Measurements from ENCODE around the gene NAXD. TPM values are rescaled to one million over a fixed set of nuclear protein-coding genes. Genes with fewer than 3 reads are reported as not detected.

The NAXD gene
- total RNA-seq, 1 donor from 2014 or later, result 41.2 TPM

DNA sequence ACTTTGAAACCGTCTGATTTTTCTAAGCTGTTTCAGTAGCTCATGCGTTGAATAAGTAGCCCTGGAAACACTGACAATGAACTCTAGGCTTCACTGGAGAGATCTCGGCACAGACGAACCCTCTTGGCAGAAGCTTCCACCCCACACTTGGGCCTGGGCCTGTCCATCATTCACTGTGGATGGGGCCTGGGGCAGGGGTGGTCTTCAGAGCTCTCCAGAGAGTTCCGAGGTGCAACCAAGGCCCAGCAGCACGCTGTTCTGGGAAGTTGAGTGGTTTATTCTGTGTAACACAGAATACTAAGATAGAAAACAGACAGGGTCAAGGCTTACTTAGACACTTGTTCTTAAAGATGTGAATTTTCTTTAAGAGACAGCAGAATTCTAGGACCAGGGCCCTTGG, 21.9 kb downstream of the NAXD start:
- Mint-ChIP-seq H3K27me3 (ENCODE audit: unreplicated experiment) (peaks cover 11% of the 10 kb centered on the region), H3K9me3 (ENCODE audit: unreplicated experiment) (peaks cover 10% of the 10 kb centered on the region), H3K36me3 (ENCODE audit: unreplicated experiment) (peaks cover 13% of the 10 kb centered on the region), H3K27ac (ENCODE audit: unreplicated experiment) (no peak overlapping the region), H3K4me1 (ENCODE audit: low read depth, unreplicated experiment) (peaks cover 19% of the 10 kb centered on the region), H3K4me3 (ENCODE audit: unreplicated experiment) (no peak overlapping the region)
- no peak for DNase-seq
- TF ChIP-seq, protein P1, sequence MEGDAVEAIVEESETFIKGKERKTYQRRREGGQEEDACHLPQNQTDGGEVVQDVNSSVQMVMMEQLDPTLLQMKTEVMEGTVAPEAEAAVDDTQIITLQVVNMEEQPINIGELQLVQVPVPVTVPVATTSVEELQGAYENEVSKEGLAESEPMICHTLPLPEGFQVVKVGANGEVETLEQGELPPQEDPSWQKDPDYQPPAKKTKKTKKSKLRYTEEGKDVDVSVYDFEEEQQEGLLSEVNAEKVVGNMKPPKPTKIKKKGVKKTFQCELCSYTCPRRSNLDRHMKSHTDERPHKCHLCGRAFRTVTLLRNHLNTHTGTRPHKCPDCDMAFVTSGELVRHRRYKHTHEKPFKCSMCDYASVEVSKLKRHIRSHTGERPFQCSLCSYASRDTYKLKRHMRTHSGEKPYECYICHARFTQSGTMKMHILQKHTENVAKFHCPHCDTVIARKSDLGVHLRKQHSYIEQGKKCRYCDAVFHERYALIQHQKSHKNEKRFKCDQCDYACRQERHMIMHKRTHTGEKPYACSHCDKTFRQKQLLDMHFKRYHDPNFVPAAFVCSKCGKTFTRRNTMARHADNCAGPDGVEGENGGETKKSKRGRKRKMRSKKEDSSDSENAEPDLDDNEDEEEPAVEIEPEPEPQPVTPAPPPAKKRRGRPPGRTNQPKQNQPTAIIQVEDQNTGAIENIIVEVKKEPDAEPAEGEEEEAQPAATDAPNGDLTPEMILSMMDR (IDR thresholded peaks at IDR 0.05; ENCODE audit: partially characterized antibody, unreplicated experiment), result no peak

DNA sequence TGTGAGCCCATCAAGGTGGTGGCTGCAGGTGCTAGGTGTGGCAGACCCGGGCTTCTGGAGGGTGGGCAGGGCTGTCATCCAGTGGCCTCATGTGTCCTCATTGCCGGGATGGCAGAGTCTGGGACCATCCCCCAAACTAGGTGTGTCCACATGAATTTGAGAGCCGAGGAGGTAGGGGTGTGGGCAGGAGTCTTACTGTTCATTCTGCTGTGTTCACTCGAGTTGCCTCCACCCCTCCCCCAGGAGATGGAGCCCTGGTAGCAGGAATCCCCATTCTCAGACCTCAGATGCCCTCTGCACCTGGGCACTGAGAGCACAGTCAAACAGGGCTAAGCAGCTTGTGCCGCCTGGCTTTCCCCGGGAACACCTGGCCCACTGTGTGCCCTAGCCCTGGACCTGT, 22.4 kb downstream of the NAXD start:
- TF ChIP-seq, protein P1 (IDR thresholded peaks at IDR 0.05; ENCODE audit: partially characterized antibody, unreplicated experiment), result no peak
- peaks cover 10% of the 10 kb centered on the region for H3K9me3 Mint-ChIP-seq (ENCODE audit: unreplicated experiment)
- peaks cover 11% of the 10 kb centered on the region for H3K27me3 Mint-ChIP-seq (ENCODE audit: unreplicated experiment)
- no peak overlapping the region for H3K27ac Mint-ChIP-seq (ENCODE audit: unreplicated experiment)
- peaks cover 13% of the 10 kb centered on the region for H3K36me3 Mint-ChIP-seq (ENCODE audit: unreplicated experiment)
- peaks cover 22% of the 10 kb centered on the region for H3K4me1 Mint-ChIP-seq (ENCODE audit: low read depth, unreplicated experiment)
- DNase-seq, result no peak
- no peak overlapping the region for H3K4me3 Mint-ChIP-seq (ENCODE audit: unreplicated experiment)

DNA sequence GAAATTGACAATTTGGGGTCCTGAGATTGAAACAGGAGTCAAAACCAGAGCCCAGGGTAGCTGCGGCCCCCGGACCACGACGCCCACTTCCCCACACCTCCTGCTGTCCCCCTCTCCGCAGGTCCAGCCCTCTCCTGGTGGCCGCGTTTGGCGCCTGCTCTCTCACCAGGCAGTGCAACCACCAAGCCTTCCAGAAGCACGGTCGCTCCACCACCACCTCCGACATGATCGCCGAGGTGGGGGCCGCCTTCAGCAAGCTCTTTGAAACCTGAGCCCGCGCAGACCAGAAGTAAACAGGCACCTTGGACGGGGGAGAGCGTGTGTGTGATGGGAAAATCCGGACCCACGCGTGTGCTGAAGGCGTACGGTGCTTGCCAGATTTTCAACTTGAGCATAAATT, 22.9 kb downstream of the NAXD start:
- Mint-ChIP-seq H3K27me3 (ENCODE audit: unreplicated experiment) (peaks cover 11% of the 10 kb centered on the region), H3K27ac (ENCODE audit: unreplicated experiment) (no peak overlapping the region), H3K9me3 (ENCODE audit: unreplicated experiment) (peaks cover 10% of the 10 kb centered on the region), H3K4me3 (ENCODE audit: unreplicated experiment) (no peak overlapping the region), H3K36me3 (ENCODE audit: unreplicated experiment) (peaks cover 13% of the 10 kb centered on the region), H3K4me1 (ENCODE audit: low read depth, unreplicated experiment) (peaks cover 26% of the 10 kb centered on the region)
- DNase-seq, result no peak
- TF ChIP-seq, protein P1 (IDR thresholded peaks at IDR 0.05; ENCODE audit: partially characterized antibody, unreplicated experiment), result no peak

DNA sequence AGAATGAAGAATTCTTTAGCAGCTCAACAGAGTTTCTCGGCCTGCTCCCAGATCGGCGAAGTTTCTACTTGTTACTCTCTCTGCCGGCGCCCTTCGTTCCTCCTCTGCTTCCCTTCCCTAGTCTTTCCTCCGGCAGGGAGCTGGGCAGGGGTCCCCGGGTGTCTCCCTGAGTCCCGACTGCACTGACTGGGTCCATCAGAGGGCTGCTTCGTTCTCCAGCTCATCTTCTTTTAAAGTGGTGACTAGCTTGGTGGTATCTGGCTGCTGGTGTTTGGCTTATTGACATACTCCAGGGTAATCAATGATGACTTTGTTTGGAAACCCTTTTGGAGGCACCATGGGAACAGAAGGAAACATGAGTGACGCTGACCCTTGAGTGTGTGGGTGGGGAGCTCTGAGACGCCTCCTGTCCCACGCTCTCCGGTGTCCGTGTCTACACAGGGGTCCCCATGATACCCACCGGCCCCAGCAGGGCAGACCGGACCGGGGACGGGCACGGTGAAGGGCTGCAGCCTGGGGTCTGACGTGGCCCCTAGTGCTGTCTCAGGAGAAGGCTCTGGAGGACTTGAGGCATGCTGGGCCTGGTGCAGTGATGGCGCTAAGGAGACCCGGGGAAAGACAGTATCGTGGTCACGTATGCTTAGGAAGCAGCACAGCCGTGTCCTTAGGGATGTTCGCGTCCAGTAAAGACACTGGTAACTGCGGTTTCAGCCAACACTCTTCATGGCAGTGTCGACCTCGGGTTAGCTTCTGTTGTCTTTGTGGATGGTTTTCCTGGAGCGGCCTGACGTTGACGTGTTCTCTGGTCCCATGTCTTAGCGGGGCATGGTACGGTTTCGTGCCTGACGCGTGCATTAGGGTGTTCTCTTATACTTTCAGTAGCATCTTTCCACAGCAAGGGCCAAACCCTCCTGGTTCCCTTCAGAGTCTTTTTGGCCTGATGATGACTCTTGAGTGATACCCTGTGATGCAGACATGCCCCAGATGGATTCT, 23.8 kb downstream of the NAXD start:
- Mint-ChIP-seq H3K4me1 (ENCODE audit: low read depth, unreplicated experiment) (peaks cover 23% of the 10 kb centered on the region), H3K4me3 (ENCODE audit: unreplicated experiment) (no peak overlapping the region), H3K9me3 (ENCODE audit: unreplicated experiment) (peaks cover 5% of the 10 kb centered on the region), H3K27me3 (ENCODE audit: unreplicated experiment) (peaks cover 7% of the 10 kb centered on the region), H3K27ac (ENCODE audit: unreplicated experiment) (no peak overlapping the region), H3K36me3 (ENCODE audit: unreplicated experiment) (peaks cover 13% of the 10 kb centered on the region)
- TF ChIP-seq, protein P1 (IDR thresholded peaks at IDR 0.05; ENCODE audit: partially characterized antibody, unreplicated experiment), result no peak
- no peak for DNase-seq

DNA sequence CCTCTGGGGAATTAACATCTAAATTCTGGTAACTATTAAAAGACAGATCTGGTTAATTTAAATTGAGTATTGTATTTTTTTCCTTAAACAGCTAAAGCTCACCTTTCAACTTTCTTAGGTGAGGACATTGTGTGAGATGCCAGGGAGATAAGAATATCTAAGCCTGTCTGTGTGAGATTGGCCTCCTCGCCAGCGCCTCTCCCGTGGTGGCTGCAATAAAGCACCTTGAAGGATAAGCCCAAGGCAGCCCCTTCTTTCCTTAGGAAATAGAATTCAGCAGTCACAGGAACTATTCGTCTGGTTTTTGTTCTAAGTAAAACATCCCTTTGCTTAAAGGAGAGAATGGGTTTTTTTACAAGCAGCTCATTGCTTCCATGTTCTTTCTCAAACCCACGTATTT, 24.6 kb downstream of the NAXD start:
- no peak for DNase-seq
- TF ChIP-seq, protein P1 (IDR thresholded peaks at IDR 0.05; ENCODE audit: partially characterized antibody, unreplicated experiment), result no peak
- H3K27me3 Mint-ChIP-seq (ENCODE audit: unreplicated experiment), result peaks cover 10% of the 10 kb centered on the region
- H3K9me3 Mint-ChIP-seq (ENCODE audit: unreplicated experiment), result peaks cover 5% of the 10 kb centered on the region
- no peak overlapping the region for H3K27ac Mint-ChIP-seq (ENCODE audit: unreplicated experiment)
- H3K36me3 Mint-ChIP-seq (ENCODE audit: unreplicated experiment), result peaks cover 13% of the 10 kb centered on the region
- peaks cover 27% of the 10 kb centered on the region for H3K4me1 Mint-ChIP-seq (ENCODE audit: low read depth, unreplicated experiment)
- no peak overlapping the region for H3K4me3 Mint-ChIP-seq (ENCODE audit: unreplicated experiment)
